ENCODE data around the gene C17orf107. TPM values are rescaled to one million over a fixed set of nuclear protein-coding genes. Genes with fewer than 3 reads are reported as not detected.
"Not testable (repeated sequence)": the region's sequence is repeated elsewhere in the genome, so short reads cannot be mapped to it uniquely, and the experiment has no call there.

C17orf107 gene
- total RNA-seq, 1 donor from 2014 or later = 2.3 TPM

DNA sequence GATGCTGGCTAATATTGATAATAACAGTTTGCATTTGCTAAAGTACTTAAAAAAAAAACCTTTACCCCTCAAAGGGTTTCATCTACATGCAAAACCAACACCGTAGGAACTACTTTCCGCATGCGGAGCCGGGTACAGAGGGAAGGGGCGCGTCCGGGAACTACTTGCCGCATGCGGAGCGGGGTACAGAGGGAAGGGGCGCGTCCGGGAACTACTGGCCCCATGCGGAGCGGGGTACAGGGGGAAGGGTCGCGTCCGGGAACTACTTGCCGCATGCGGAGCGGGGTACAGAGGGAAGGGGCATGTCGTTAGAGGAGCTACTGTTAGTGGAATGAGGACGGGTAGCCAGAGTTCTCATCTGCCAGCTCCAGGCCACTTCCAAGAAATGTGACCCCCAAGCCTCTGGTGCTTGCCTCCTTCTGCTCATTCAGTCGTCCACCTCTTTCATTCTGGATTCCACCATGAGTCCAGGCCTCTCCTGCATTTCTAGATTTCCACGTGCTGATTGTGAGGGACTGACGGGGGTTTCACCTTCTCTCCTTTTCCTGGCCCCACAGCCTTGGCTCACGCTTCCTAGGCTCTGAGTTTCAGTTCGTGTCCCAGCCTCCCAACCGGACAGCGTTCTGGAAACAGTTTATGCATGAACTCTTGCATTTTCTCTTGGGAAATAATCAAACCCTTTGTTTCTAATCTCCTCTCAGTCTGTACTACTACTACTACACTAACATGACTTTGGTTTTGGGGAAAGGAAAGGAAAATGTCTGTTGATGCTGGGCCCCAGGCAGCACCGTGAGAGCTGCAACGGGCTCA, 39.3 kb upstream of the C17orf107 start:
- H3K27me3 ChIP-seq (ENCODE audit: control insufficient read depth, insufficient read depth, low read length) = no peaks in the 10 kb centered on the region
- DNase-seq (ENCODE audit: low read depth) = no peak
- no peak overlapping the region for H3K4me3 ChIP-seq (ENCODE audit: low read depth, low read length)
- H3K36me3 ChIP-seq (ENCODE audit: control insufficient read depth, insufficient read depth, low read length) = no peaks in the 10 kb centered on the region
- TF ChIP-seq, protein P1, sequence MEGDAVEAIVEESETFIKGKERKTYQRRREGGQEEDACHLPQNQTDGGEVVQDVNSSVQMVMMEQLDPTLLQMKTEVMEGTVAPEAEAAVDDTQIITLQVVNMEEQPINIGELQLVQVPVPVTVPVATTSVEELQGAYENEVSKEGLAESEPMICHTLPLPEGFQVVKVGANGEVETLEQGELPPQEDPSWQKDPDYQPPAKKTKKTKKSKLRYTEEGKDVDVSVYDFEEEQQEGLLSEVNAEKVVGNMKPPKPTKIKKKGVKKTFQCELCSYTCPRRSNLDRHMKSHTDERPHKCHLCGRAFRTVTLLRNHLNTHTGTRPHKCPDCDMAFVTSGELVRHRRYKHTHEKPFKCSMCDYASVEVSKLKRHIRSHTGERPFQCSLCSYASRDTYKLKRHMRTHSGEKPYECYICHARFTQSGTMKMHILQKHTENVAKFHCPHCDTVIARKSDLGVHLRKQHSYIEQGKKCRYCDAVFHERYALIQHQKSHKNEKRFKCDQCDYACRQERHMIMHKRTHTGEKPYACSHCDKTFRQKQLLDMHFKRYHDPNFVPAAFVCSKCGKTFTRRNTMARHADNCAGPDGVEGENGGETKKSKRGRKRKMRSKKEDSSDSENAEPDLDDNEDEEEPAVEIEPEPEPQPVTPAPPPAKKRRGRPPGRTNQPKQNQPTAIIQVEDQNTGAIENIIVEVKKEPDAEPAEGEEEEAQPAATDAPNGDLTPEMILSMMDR (IDR thresholded peaks at IDR 0.05; ENCODE audit: insufficient read depth, low read length, poor library complexity, severe bottlenecking) = no peak

- H3K4me3 ChIP-seq (ENCODE audit: low read depth, low read length) = no peak overlapping the region
- DNase-seq (ENCODE audit: low read depth) = no peak
- H3K27me3 ChIP-seq (ENCODE audit: control insufficient read depth, insufficient read depth, low read length) = no peaks in the 10 kb centered on the region
- H3K36me3 ChIP-seq (ENCODE audit: control insufficient read depth, insufficient read depth, low read length) = no peaks in the 10 kb centered on the region
- TF ChIP-seq, protein P1 (IDR thresholded peaks at IDR 0.05; ENCODE audit: insufficient read depth, low read length, poor library complexity, severe bottlenecking) = no peak
Measured at GRCh38 chr17:4860651-4861050, 38.7 kb upstream of the C17orf107 start.

DNA sequence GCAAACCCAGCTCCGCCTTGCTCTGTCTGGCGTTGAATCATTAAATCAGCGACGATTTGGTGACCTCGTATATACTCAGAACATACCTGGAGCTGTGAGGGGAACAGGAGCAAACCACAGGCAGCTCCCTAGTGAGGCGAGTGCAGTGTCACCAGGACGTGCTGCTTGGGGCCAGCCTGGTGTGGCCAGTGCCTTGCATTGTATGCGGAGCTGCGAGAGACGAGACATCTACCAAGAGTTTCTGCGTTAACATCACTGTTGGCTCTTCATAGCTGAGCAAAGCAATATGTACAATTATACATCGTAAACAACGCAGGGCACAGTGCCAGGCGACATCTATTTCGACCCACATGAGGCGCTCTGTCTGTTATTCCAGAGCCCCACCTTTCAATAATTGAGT, 38.3 kb upstream of the C17orf107 start:
- TF ChIP-seq, protein P1 (IDR thresholded peaks at IDR 0.05; ENCODE audit: insufficient read depth, low read length, poor library complexity, severe bottlenecking) = no peak
- no peak for DNase-seq (ENCODE audit: low read depth)

DNA sequence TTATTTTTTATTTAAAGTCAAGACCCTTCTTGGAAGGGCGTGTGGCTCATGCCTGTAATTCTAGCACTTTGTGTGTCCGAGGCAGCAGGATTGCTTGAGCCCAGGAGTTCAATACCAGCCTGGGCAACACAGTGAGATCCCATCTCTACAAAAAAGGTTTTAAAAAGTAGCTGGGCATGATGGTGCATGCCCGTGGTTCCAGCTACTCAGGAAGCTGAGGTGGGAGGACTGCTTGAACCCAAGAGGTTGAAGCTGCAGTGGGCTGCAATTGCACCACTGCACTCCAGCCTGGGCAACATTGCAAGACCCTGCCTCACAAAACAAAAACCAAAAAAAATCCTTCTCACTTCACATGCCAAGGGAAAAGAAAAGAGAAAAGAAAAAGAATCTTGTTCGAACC, 36.6 kb upstream of the C17orf107 start:
- Histone ChIP-seq H3K4me3 (ENCODE audit: low read depth, low read length) (no peak overlapping the region), H3K36me3 (ENCODE audit: control insufficient read depth, insufficient read depth, low read length) (no peaks in the 10 kb centered on the region), H3K27me3 (ENCODE audit: control insufficient read depth, insufficient read depth, low read length) (no peaks in the 10 kb centered on the region)
- TF ChIP-seq, protein P1 (IDR thresholded peaks at IDR 0.05; ENCODE audit: insufficient read depth, low read length, poor library complexity, severe bottlenecking) = no peak
- no peak for DNase-seq (ENCODE audit: low read depth)

More for the DNA sequence above, 38.3 kb upstream of the C17orf107 start:
- H3K4me3 ChIP-seq (ENCODE audit: low read depth, low read length) = no peak overlapping the region
- H3K36me3 ChIP-seq (ENCODE audit: control insufficient read depth, insufficient read depth, low read length) = no peaks in the 10 kb centered on the region
- no peaks in the 10 kb centered on the region for H3K27me3 ChIP-seq (ENCODE audit: control insufficient read depth, insufficient read depth, low read length)

- H3K36me3 ChIP-seq (ENCODE audit: control insufficient read depth, insufficient read depth, low read length) = no peaks in the 10 kb centered on the region
Measured at GRCh38 chr17:4863321-4863720, 36.0 kb upstream of the C17orf107 start.

DNA sequence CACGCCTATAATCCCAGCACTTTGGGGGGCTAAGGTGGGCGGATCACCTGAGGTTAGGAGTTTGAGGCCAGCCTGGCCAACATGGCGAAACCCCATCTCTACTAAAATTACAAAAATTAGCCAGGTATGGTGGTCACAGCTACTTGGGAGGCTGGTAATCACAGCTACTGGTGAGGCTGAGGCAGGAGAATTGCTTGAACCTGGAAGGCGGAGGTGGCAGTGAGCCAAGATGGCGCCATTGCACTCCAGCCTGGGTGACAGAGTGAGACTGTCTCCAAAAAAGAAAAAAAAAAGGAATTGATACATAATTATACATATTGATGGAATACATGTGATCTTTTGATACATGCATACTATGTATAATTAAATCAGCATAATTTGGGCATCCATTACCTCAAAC, 31.8 kb upstream of the C17orf107 start:
- not testable (repeated sequence) for H3K4me3 ChIP-seq (ENCODE audit: low read depth, low read length); H3K36me3 ChIP-seq (ENCODE audit: control insufficient read depth, insufficient read depth, low read length); H3K27me3 ChIP-seq (ENCODE audit: control insufficient read depth, insufficient read depth, low read length); DNase-seq (ENCODE audit: low read depth)

More at GRCh38 chr17:4863321-4863720, 36.0 kb upstream of the C17orf107 start:
- no peaks in the 10 kb centered on the region for H3K27me3 ChIP-seq (ENCODE audit: control insufficient read depth, insufficient read depth, low read length)
- DNase-seq (ENCODE audit: low read depth) = no peak
- TF ChIP-seq, protein P1 (IDR thresholded peaks at IDR 0.05; ENCODE audit: insufficient read depth, low read length, poor library complexity, severe bottlenecking) = no peak
- no peak overlapping the region for H3K4me3 ChIP-seq (ENCODE audit: low read depth, low read length)

DNA sequence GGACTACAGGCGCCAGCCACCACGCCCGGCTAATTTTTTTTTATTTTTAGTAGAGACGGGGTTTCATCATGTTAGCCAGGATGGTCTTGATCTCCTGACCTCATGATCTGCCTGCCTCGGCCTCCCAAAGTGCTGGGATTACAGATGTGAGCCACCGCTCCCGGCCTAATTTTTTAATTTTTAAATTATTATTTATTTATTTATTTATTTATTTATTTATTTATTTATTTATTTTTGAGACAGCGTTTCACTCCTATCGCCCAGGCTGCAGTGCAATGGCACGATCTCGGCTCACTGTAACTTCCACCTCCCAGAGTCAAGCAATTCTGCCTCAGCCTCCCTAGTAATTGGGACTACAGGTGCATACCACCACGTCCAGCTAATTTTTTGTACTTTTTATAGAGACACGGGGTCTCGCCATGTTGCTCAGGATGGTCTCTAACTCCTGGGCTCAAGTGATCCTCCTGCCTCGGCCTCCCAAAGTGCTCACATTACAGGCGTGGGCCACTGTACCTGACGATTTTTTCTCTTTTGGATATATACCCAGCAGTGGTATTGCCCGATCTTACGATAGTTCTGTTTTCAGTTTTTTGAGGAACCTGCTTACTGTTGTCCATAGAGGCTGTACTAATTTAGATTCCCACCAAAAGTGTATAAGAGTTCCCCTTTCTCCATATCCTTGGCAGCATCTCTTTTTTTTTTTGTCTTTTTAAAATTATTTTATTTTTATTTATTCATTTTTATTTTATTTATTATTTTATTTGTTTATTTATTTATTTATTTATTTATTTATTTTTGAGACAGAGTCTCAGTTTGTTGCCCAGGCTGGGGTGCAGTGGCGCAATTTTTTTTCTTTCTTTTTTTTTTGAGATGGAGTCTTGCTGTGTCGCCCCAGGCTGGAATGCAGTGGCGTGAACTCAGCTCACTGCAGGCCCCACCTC, 30.0 kb upstream of the C17orf107 start:
- not testable (repeated sequence) for H3K4me3 ChIP-seq (ENCODE audit: low read depth, low read length); H3K27me3 ChIP-seq (ENCODE audit: control insufficient read depth, insufficient read depth, low read length); H3K36me3 ChIP-seq (ENCODE audit: control insufficient read depth, insufficient read depth, low read length); DNase-seq (ENCODE audit: low read depth)

Data from kidney epithelial cell (primary cell).